Sigmoid colon (tissue), 4 donors: ENCODE results near the gene ZNF701.

Source experiments
- EP300 ChIP-seq, 4 donors: sonication (generic); formaldehyde crosslinking; IDR thresholded peaks; one replicate each; pipeline ENCODE4 v1.6.1; 2017; ENCODE audit warnings: antibody characterized with exemption in 4 of 4
- POLR2A ChIP-seq, 2 donors: fragments of 450-650 bp; IDR thresholded peaks; one replicate each; pipeline ENCODE4 v1.6.1; 2016; ENCODE audit warnings: antibody characterized with exemption in 2 of 2, mild to moderate bottlenecking in 2 of 2, moderate library complexity in 2 of 2
- TF ChIP-seq, protein P1 (sequence below), 4 experiments: fragments of 450-650 bp in 3 of 4; fragments of 200-600 bp in 1 of 4; IDR thresholded peaks; one replicate each; pipeline ENCODE4 v1.5.1; 2016 to 2019; ENCODE audit warnings: antibody characterized with exemption in 4 of 4, mild to moderate bottlenecking in 3 of 4, moderate library complexity in 2 of 4

DNA sequence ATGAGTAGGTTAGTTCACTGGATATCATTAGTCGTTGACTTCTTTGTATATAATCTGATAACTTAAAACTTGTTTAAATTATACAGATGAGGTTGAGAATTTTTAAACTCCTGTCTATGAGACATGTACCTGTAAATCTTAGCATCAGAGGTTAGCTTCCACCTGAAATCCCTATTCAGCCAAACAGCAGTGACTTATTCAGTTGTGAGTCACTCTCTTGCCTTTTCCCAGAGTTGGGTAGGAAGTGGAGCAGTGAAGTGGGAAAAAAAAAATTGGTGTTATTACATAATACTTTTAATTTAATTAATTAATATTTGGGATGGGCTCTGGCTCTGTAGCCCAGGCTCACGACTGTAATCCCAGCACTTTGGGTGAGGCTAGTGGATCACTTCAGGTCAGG, 32.9 kb downstream of the ZNF701 start:
- TF ChIP-seq, protein P1, sequence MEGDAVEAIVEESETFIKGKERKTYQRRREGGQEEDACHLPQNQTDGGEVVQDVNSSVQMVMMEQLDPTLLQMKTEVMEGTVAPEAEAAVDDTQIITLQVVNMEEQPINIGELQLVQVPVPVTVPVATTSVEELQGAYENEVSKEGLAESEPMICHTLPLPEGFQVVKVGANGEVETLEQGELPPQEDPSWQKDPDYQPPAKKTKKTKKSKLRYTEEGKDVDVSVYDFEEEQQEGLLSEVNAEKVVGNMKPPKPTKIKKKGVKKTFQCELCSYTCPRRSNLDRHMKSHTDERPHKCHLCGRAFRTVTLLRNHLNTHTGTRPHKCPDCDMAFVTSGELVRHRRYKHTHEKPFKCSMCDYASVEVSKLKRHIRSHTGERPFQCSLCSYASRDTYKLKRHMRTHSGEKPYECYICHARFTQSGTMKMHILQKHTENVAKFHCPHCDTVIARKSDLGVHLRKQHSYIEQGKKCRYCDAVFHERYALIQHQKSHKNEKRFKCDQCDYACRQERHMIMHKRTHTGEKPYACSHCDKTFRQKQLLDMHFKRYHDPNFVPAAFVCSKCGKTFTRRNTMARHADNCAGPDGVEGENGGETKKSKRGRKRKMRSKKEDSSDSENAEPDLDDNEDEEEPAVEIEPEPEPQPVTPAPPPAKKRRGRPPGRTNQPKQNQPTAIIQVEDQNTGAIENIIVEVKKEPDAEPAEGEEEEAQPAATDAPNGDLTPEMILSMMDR (IDR thresholded peaks at IDR 0.05), result no peak
- TF ChIP-seq POLR2A (IDR thresholded peaks at IDR 0.05), result no peak
- TF ChIP-seq EP300 (IDR thresholded peaks at IDR 0.05), result no peak
